ENCODE results near the gene HRH1. TPM values are rescaled to one million over a fixed set of nuclear protein-coding genes. Genes with fewer than 3 reads are reported as not detected.

Gene HRH1
- total and polyA plus RNA-seq, 10 of the 15 experiments (the other 5 are each of a cell fraction or from before 2014, with no cell fraction given), result not detected

DNA sequence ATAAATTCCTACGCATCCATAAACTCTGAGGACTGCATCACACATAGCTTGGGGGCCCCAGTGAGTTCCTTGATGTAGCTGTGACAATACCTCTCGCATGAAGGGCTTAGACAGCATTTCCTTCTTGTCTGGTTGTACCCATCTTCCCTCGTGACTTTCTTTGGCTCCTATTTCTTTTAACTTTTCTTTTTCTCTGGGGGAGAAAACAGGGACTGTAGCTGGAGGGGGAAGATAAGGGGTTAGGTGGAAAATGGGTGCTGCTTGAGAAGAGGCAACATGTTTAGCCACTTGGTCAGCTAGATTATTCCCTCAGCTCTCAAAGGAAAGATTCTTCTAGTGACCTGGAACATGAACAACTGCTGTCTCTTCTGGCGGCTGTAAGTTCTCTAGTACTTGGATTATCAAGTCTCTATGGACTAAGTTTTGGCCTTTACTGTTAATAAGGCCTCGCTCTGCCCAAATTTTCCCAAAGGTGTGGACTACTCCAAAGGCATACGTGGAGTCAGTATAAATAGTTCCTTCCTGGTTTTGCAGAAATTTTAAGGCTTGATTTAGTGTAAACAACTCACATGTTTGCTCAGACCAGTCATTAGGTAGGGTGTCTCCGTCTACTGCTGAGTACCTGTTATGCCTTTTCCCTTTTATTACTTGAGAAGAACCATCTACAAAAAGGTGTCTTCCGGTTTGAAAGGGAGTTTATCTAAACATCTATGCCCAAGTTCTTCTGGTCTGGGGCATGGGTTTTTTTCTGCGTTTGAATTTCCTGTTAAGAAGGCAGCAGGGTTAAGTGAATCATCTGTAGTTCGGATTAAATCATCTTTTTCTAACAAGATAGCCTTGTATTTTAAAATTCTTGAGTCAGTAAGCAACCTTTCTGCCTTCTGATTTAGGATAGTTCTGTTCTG lies 96.9 kb downstream of the HRH1 start (continued):
- TF ChIP-seq, protein P1, sequence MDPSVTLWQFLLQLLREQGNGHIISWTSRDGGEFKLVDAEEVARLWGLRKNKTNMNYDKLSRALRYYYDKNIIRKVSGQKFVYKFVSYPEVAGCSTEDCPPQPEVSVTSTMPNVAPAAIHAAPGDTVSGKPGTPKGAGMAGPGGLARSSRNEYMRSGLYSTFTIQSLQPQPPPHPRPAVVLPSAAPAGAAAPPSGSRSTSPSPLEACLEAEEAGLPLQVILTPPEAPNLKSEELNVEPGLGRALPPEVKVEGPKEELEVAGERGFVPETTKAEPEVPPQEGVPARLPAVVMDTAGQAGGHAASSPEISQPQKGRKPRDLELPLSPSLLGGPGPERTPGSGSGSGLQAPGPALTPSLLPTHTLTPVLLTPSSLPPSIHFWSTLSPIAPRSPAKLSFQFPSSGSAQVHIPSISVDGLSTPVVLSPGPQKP (IDR thresholded peaks at IDR 0.05; ENCODE audit: low read depth, low read length), result no peak
- no peak for TF ChIP-seq ZNF24 (IDR thresholded peaks at IDR 0.05)
- no peak for TF ChIP-seq MTA3 (IDR thresholded peaks at IDR 0.05; ENCODE audit: borderline replicate concordance, low read length)
- TF ChIP-seq, protein P2, sequence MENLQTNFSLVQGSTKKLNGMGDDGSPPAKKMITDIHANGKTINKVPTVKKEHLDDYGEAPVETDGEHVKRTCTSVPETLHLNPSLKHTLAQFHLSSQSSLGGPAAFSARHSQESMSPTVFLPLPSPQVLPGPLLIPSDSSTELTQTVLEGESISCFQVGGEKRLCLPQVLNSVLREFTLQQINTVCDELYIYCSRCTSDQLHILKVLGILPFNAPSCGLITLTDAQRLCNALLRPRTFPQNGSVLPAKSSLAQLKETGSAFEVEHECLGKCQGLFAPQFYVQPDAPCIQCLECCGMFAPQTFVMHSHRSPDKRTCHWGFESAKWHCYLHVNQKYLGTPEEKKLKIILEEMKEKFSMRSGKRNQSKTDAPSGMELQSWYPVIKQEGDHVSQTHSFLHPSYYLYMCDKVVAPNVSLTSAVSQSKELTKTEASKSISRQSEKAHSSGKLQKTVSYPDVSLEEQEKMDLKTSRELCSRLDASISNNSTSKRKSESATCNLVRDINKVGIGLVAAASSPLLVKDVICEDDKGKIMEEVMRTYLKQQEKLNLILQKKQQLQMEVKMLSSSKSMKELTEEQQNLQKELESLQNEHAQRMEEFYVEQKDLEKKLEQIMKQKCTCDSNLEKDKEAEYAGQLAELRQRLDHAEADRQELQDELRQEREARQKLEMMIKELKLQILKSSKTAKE (IDR thresholded peaks at IDR 0.05; ENCODE audit: low read depth, poor library complexity, severe bottlenecking), result no peak
- TF ChIP-seq FOXK2 (IDR thresholded peaks at IDR 0.05), result no peak
- TF ChIP-seq YY1 (IDR thresholded peaks at IDR 0.05; ENCODE audit: low read depth, low read length), result no peak
- TF ChIP-seq, protein P3, sequence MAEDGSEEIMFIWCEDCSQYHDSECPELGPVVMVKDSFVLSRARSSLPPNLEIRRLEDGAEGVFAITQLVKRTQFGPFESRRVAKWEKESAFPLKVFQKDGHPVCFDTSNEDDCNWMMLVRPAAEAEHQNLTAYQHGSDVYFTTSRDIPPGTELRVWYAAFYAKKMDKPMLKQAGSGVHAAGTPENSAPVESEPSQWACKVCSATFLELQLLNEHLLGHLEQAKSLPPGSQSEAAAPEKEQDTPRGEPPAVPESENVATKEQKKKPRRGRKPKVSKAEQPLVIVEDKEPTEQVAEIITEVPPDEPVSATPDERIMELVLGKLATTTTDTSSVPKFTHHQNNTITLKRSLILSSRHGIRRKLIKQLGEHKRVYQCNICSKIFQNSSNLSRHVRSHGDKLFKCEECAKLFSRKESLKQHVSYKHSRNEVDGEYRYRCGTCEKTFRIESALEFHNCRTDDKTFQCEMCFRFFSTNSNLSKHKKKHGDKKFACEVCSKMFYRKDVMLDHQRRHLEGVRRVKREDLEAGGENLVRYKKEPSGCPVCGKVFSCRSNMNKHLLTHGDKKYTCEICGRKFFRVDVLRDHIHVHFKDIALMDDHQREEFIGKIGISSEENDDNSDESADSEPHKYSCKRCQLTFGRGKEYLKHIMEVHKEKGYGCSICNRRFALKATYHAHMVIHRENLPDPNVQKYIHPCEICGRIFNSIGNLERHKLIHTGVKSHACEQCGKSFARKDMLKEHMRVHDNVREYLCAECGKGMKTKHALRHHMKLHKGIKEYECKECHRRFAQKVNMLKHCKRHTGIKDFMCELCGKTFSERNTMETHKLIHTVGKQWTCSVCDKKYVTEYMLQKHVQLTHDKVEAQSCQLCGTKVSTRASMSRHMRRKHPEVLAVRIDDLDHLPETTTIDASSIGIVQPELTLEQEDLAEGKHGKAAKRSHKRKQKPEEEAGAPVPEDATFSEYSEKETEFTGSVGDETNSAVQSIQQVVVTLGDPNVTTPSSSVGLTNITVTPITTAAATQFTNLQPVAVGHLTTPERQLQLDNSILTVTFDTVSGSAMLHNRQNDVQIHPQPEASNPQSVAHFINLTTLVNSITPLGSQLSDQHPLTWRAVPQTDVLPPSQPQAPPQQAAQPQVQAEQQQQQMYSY (CRISPR knock-in tag; IDR thresholded peaks at IDR 0.05), result no peak
- TF ChIP-seq, protein P4, sequence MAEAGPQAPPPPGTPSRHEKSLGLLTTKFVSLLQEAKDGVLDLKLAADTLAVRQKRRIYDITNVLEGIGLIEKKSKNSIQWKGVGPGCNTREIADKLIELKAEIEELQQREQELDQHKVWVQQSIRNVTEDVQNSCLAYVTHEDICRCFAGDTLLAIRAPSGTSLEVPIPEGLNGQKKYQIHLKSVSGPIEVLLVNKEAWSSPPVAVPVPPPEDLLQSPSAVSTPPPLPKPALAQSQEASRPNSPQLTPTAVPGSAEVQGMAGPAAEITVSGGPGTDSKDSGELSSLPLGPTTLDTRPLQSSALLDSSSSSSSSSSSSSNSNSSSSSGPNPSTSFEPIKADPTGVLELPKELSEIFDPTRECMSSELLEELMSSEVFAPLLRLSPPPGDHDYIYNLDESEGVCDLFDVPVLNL (IDR thresholded peaks at IDR 0.05; ENCODE audit: low read depth, low read length), result no peak
- no peak for TF ChIP-seq HDAC2 (IDR thresholded peaks at IDR 0.05)
- TF ChIP-seq SIN3A (IDR thresholded peaks at IDR 0.05; ENCODE audit: low read depth, low read length), result no peak
